Kidney (tissue), 14 donors: ENCODE results near the gene MCCC1. TPM values are rescaled to one million over a fixed set of nuclear protein-coding genes. Genes with fewer than 3 reads are reported as not detected.

ENCODE experiments used
- DNase-seq, 5 donors: peaks; one replicate each; pipeline ENCODE4 v3.0.0-alpha.2; 2013 to 2020
- FAIRE-seq: peaks from 2 replicates; lab custom pipeline; 2012; peaks lifted over from hg19 to GRCh38; lab: Jason Lieb, UNC
- H3K27ac ChIP-seq, 2 donors: one replicate each; pipeline ENCODE4 v1.7.0; 2013; ENCODE audit warnings: low read depth in 2 of 2, low read length in 2 of 2, inconsistent platforms in 1 of 2
- H3K27me3 ChIP-seq: one replicate; pipeline ENCODE4 v1.7.1; 2013; ENCODE audit warnings: low read length, inconsistent platforms; ENCODE audit not compliant: control insufficient read depth, insufficient read depth
- H3K36me3 ChIP-seq, 3 donors: one replicate each; pipeline versions ENCODE4 v1.7.0 to v1.7.1; 2013; ENCODE audit warnings: low read length in 3 of 3, control low read depth in 1 of 3, inconsistent platforms in 1 of 3; ENCODE audit not compliant: insufficient read depth in 3 of 3, control insufficient read depth in 2 of 3
- H3K4me1 ChIP-seq, 3 donors: one replicate each; pipeline versions ENCODE4 v1.7.0 to v1.7.1; 2013; ENCODE audit warnings: low read length in 3 of 3, inconsistent platforms in 1 of 3, low read depth in 1 of 3; ENCODE audit not compliant: control insufficient read depth in 2 of 3, insufficient read depth in 2 of 3
- H3K4me3 ChIP-seq, 3 donors: one replicate each; pipeline versions ENCODE4 v1.7.0 to v1.8.1; 2013; ENCODE audit warnings: low read length in 3 of 3, control low read depth in 1 of 3, inconsistent platforms in 1 of 3
- H3K9ac ChIP-seq, 3 donors: one replicate each; pipeline versions ENCODE4 v1.7.0 to v1.7.1; 2013; ENCODE audit warnings: low read length in 3 of 3, control low read depth in 1 of 3, inconsistent platforms in 1 of 3
- H3K9me3 ChIP-seq, 3 donors: one replicate each; pipeline versions ENCODE4 v1.7.0 to v1.7.1; 2013; ENCODE audit warnings: low read length in 3 of 3, control low read depth in 1 of 3, inconsistent platforms in 1 of 3; ENCODE audit not compliant: control insufficient read depth in 2 of 3, insufficient read depth in 1 of 3
- intact Hi-C: fragments of 100-400 bp; cut with DNase I; formaldehyde crosslinking; loops from one replicate; pipeline ENCODE4 v1.11.1; 2022
- polyA plus RNA-seq: library from polyadenylated mRNA; stranded (reverse); fragments of 350-450 nt; fragmentation: Illumina TruSeq; extraction: RNeasy Lipid Tissue Mini Kit (QIAGEN cat#74804); gene quantifications from one replicate; pipeline ENCODE4 v1.2.3, GENCODE V29; 2014; ENCODE audit warnings: low read depth, low replicate concordance; ENCODE audit not compliant: insufficient read depth
- total RNA-seq: library from RNA; stranded (reverse); fragmentation: NEBNext Ultra II Directional; extraction: Animal tissue kit (Norgen Biotek cat#: 25700); gene quantifications from one replicate; pipeline ENCODE4 v1.2.1, GENCODE V29; 2021
- TF ChIP-seq, protein P1 (sequence below): IDR thresholded peaks from 3 replicates; pipeline ENCODE4 v1.5.1; 2012; ENCODE audit warnings: mild to moderate bottlenecking, moderate library complexity, borderline replicate concordance; ENCODE audit not compliant: insufficient read depth; ENCODE audit errors: extremely low read depth
- donor health status: control.
- donor health status: control.
- donor health status: control.
- donor health status: control.
- donor health status: control.
- donor health status: DM: yes; HTN: yes; CAD: no.
- donor health status: Normal renal cell carcinoma (clear cell type).

MCCC1 gene
- total and polyA plus RNA-seq, 2 donors from 2014 or later: 35.3 to 85.5 TPM

DNA sequence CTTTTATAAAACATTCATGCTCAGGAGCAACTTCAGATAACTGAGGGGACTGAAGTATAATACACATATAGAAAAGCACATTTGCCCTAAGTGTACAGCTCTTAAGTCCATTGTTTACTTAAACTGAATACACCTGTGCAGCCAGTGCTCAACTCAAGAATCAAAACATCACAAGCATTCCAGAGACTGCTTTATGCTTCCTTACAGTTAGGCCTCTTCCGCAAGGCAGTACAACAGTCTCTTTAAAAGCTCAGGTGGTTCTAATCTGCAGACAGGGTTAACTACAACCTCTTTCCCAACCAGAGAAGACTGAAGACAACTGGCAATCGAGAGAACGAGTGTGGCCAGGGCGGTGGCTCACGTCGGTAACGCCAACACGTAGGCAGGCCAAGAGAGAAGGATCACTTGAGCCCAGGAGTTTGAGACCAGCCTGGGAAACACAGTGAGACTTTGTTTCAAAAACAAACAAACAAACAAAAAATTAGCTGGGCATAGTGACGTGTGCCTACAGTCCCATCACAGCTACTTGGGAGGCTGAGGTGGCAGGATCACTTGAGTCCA is 16.9 kb downstream of the MCCC1 start:
- Histone ChIP-seq H3K4me3 (no peak overlapping the region), H3K9ac (no peak overlapping the region), H3K9me3 (no peaks in the 10 kb centered on the region), H3K36me3 (peaks cover 2 to 33% (median 14%) of the 10 kb centered on the region in 3 donors), H3K27me3 (no peaks in the 10 kb centered on the region), H3K27ac (no peak overlapping the region), H3K4me1 (no peaks in the 10 kb centered on the region)
- intact Hi-C loops: no loop called here
- TF ChIP-seq, protein P1, sequence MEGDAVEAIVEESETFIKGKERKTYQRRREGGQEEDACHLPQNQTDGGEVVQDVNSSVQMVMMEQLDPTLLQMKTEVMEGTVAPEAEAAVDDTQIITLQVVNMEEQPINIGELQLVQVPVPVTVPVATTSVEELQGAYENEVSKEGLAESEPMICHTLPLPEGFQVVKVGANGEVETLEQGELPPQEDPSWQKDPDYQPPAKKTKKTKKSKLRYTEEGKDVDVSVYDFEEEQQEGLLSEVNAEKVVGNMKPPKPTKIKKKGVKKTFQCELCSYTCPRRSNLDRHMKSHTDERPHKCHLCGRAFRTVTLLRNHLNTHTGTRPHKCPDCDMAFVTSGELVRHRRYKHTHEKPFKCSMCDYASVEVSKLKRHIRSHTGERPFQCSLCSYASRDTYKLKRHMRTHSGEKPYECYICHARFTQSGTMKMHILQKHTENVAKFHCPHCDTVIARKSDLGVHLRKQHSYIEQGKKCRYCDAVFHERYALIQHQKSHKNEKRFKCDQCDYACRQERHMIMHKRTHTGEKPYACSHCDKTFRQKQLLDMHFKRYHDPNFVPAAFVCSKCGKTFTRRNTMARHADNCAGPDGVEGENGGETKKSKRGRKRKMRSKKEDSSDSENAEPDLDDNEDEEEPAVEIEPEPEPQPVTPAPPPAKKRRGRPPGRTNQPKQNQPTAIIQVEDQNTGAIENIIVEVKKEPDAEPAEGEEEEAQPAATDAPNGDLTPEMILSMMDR: no peak
- FAIRE-seq (no peak), DNase-seq (no peak)

DNA sequence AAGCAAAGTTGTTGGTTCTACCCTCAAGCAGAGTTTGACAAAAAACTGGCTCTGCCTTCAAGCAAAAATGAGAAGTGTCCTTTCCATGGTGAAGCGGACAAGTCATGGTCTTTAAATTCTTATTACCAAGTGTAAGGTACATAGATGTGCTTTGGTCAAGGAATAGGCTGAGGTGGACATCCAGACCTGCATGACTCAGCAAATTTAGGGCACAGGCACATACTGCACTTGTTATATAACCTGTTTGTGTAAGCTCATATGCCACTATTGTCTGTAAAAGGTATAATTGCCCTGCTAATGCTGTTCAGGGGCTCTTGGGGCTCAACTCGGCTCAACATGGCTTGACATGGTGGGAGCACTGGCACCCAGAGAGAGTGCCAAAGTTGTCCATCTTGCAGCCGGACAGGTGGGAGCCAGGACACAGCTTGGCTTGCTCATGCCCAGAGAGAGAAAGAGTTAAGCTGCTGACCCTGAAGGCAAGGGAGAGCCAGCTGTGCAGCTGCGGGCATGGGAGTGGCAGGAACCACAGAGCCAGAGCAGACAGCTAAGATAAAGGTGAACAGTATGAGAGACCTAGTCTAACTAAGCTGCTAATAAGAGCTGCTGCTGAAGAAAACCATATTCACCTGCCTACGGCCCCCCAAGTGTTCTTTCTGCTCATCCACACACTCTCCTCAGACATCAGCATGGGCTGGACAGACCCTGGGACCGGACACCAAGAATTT is 17.7 kb downstream of the MCCC1 start:
- no peak for FAIRE-seq
- DNase-seq: no peak
- Histone ChIP-seq H3K27ac (no peak overlapping the region), H3K36me3 (peaks cover 2 to 31% (median 14%) of the 10 kb centered on the region in 3 donors), H3K9ac (no peak overlapping the region), H3K27me3 (no peaks in the 10 kb centered on the region), H3K9me3 (no peaks in the 10 kb centered on the region), H3K4me3 (no peak overlapping the region), H3K4me1 (no peaks in the 10 kb centered on the region)
- TF ChIP-seq, protein P1: no peak
- intact Hi-C loops: no loop called here

DNA sequence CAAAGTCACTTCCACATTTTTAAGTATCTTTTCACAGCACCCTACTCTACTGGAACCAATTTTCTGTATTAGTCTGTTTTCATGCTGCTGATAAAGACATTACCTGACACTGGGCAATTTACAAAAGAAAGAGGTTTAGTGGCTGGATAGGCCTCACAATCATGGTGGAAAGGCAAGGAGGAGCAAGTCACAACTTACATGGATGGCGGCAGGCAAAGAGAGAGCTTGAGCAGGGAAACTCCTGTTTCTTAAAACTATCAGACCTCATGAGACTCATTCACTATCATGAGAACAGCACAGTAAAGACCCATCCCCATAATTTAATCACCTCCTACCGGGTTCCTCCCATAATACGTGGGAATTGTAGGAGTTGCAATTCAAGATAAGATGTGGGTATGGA is 18.7 kb downstream of the MCCC1 start:
- no peak overlapping the region for H3K4me3 ChIP-seq
- no peak overlapping the region for H3K9ac ChIP-seq
- no peaks in the 10 kb centered on the region for H3K9me3 ChIP-seq
- TF ChIP-seq, protein P1: no peak
- intact Hi-C loops: no loop called here
- FAIRE-seq: no peak
- H3K36me3 ChIP-seq: peaks cover 2 to 24% (median 8%) of the 10 kb centered on the region in 3 donors
- H3K27me3 ChIP-seq: no peaks in the 10 kb centered on the region
- DNase-seq: no peak
- H3K27ac ChIP-seq: no peak overlapping the region
- H3K4me1 ChIP-seq: no peaks in the 10 kb centered on the region
